NB4 (cell line): Measurements from ENCODE around the gene RPL10.

ENCODE experiments used
- DNase-seq: peaks from one replicate; pipeline ENCODE4 v3.0.0; 2010; ENCODE audit warnings: low read depth
- H3K4me3 ChIP-seq: one replicate; pipeline ENCODE4 v1.5.1; 2011; ENCODE audit warnings: mild to moderate bottlenecking, low read depth, low read length, moderate library complexity
- CTCF ChIP-seq: IDR thresholded peaks from one replicate; pipeline ENCODE4 v1.5.1; 2012; ENCODE audit warnings: low read depth, low read length
- MYC ChIP-seq: IDR thresholded peaks from 2 replicates; pipeline ENCODE4 v1.6.1; 2011; ENCODE audit warnings: low read depth, low read length
- POLR2A ChIP-seq: IDR thresholded peaks from 2 replicates; pipeline ENCODE4 v1.6.1; 2011; ENCODE audit warnings: mild to moderate bottlenecking; ENCODE audit not compliant: insufficient read length; ENCODE audit errors: extremely low read depth
- TF ChIP-seq, protein P1 (sequence below): IDR thresholded peaks from 2 replicates; pipeline ENCODE4 v1.6.1; 2011; ENCODE audit warnings: low read depth, low read length

The RPL10 gene

GRCh38 chrX:154369449-154370299 lies 28.5 kb upstream of the RPL10 start:
- TF ChIP-seq, protein P1, sequence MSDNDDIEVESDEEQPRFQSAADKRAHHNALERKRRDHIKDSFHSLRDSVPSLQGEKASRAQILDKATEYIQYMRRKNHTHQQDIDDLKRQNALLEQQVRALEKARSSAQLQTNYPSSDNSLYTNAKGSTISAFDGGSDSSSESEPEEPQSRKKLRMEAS: no peak
- TF ChIP-seq MYC: no peak; the same call in 1 of the 2 replicates
- peak; percentile 85 for DNase-seq
- peak overlapping the region; percentile 87 for H3K4me3 ChIP-seq

DNA sequence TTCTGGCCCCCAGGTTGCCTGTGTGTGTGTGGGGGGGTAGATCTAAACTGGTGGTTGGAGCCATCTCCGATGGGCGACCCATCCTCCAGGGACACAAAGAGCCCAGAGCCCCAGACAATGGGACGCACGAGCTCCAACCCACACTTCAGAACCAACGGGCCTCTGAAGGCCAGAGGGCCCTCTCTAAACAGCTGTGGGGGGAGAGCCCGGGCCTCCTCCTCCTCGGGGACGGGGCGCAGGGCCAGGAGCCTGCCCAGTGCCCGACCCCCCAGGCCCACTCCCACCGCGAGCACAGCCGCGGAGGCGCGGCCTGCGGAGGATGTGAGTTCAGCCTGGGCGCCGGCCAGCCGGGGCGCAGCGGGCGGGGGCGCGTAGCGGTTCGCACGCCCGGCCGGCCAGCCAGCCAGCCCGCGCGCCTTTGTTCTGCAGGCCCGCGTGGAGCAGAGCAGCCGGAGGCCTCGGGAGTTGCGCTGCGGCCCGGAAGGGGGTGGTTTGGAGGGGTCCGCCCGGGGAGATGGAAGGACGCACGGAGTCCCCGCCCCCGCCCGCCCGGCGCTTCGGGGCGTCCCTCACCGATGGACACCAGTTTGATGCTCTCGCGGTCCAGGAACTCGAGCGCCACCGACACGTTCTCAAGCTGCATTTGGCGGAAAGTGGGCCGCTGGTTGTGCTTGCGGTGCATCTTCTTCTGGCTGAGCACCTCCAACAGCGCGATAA lies 27.7 kb upstream of the RPL10 start:
- DNase-seq: no peak
- TF ChIP-seq, protein P1: no peak
- TF ChIP-seq POLR2A (no peak), MYC (no peak), CTCF (no peak)
- peak overlapping the region; percentile 87 for H3K4me3 ChIP-seq

GRCh38 chrX:154371017-154371788 lies 27.0 kb upstream of the RPL10 start:
- DNase-seq: peak; percentile 94
- peak overlapping the region; percentile 87 for H3K4me3 ChIP-seq
- TF ChIP-seq POLR2A: peak; percentile 95
- TF ChIP-seq, protein P1: no peak

DNA sequence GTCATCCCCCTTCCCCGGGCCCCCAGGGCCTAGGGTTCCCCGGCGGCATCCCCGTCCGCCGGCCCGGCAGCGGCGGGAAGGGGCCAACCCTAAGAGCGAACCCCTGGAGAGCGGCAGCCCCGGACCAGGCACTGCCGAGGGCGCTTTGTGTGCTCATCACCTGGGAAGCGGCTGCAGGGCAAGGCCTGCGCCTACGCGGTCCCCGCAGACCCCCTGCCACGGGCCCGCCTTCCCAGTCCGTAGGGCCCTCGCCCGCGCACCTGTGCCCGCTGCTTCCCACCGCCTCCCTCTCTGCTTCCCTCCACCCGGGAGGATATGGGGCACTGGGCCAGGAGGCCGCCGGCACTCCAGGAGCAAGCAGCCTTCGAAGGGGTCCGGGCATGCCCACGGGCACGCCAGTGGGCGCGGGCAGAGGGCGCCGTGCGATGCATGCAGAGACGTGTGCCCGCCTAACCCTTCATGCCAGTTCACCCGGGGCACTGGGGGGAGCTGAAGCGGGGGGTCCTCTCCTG lies 26.3 kb upstream of the RPL10 start:
- TF ChIP-seq POLR2A: no peak
- no peak for TF ChIP-seq MYC
- DNase-seq: no peak
- H3K4me3 ChIP-seq: peak overlapping the region; percentile 43

DNA sequence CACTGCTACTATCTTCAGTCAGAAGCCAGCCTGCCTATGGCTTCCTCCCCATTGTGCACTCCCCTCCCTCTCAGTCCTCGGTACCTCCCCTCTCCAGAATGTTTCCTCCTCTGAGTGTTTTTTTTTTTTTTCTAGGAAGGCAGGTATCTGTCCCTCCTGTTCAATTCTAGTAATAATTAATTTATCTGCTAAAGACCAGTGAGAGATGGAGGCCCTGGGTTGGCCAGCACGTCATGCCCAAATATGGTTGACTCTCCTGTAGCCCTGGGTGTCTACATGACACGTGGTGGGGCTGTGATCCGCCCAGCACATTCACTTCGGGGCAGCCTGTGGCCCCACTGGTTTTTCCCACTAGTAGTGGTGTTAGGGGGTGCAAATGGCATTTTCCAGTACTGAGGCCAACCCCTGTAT lies 25.6 kb upstream of the RPL10 start:
- no peak overlapping the region for H3K4me3 ChIP-seq
- peak; percentile 26 for DNase-seq
- TF ChIP-seq POLR2A (no peak), MYC (no peak), CTCF (no peak)
- TF ChIP-seq, protein P1: no peak

DNA sequence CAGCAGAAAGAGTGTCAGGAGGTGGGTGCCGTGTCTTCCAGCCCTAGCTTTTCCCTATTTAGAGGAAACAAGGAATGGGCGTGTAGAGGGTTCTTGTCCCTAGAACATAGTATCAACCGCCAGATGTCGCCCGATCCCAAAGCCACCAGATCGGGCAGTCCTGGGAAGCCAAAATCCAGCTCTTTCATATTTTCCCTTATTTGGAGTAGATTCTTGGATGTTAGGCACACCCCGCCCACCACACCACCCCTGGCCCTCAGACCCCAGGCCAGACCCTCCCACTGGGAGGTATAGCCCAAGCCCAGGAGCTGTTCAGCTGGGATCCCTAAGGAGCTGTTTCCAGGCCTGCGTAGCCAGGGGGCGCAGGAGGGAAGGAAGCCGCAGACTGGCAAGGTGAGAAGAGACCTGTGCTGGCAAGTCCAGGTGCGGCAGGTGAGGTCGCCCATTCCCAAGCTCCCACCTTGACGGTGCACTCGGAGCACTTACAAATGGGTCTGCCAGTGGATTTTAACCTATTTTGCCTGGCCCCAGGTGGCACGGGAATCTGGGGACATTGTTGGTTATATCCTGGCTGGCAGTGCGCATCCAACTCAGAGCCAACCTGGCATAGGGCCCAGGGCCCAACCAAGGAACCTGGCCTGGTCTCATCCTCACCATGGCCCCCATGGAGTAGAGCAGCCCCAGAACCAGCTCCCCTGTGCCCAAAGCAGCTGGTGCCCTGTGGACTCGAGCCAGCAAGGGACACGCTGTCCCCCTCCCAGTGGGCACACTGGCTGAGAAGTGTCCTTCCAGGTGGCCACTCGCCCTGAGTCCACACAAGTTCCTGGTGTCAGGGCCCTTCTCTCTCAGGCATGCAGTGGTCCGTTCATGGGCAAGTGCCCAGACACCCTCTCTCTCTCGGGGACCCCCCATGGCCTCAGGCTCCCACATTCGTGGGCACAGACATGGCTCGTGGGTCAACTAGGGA lies 24.6 kb upstream of the RPL10 start:
- TF ChIP-seq POLR2A (no peak), CTCF (peak; percentile 37)
- DNase-seq: peak; percentile 61
- no peak overlapping the region for H3K4me3 ChIP-seq
